Measurements from ENCODE around the gene PPM1M. TPM values are rescaled to one million over a fixed set of nuclear protein-coding genes. Genes with fewer than 3 reads are reported as not detected.
A peak's percentile ranks its signal among the peaks of the same experiment; 100 is the strongest.

Gene PPM1M
- total and polyA plus RNA-seq, 7 experiments from 2014 or later: 55.8 to 135 (median 74.5) TPM

GRCh38 chr3:52213005-52213404 lies 32.6 kb upstream of the PPM1M start:
- H3K4me3 ChIP-seq (ENCODE audit: low read length): no peak overlapping the region
- H3K27me3 ChIP-seq (ENCODE audit: control insufficient read depth in 2 of 2, insufficient read depth in 2 of 2, low read length in 2 of 2): no peaks in the 10 kb centered on the region
- Mint-ChIP-seq H3K27me3 (no peaks in the 10 kb centered on the region), H3K27ac (no peak overlapping the region), H3K4me3 (no peak overlapping the region), H3K4me1 (peaks cover 17 to 36% (median 24%) of the 10 kb centered on the region in 7 donors), H3K9me3 (no peaks in the 10 kb centered on the region), H3K36me3 (peaks cover 17 to 65% (median 34%) of the 10 kb centered on the region in 5 donors)
- ATAC-seq (no peak), DNase-seq (no peak)
- intact Hi-C loops (cut with micrococcal nuclease): no loop called here
- H3K9me3 ChIP-seq (ENCODE audit: control insufficient read depth in 2 of 3, low read length in 3 of 3): no peaks in the 10 kb centered on the region
- H3K4me1 ChIP-seq (ENCODE audit: control insufficient read depth in 2 of 2, insufficient read depth in 2 of 2, low read length in 2 of 2): peaks cover 20 to 23% of the 10 kb centered on the region in 2 donors
- peaks cover 23 to 79% (median 39%) of the 10 kb centered on the region in 3 experiments for H3K36me3 ChIP-seq (ENCODE audit: control insufficient read depth in 2 of 3, insufficient read depth in 3 of 3, low read length in 3 of 3)
- POLR2A ChIA-PET: interaction anchor here (0.6 kb wide), 1 partner anchor 386 kb away, joined by 4 read pairs; no protein-coding TSS in a partner anchor
- H3K27ac ChIP-seq (ENCODE audit: low read depth, low read length): no peak overlapping the region
- CTCF ChIA-PET: interaction anchor here (1.7 kb wide), 1 partner anchor 8 kb away, joined by 5 read pairs; no protein-coding TSS in a partner anchor

- peaks cover 26 to 44% (median 33%) of the 10 kb centered on the region in 7 donors for H3K4me1 Mint-ChIP-seq
- ChIA-PET POLR2A (interaction anchor here (0.6 to 1.1 kb wide), 2 partner anchors 18 to 64 kb away, joined by 3 read pairs; no protein-coding TSS in a partner anchor), CTCF (interaction anchor here (1.2 kb wide), 1 partner anchor 10 kb away, joined by 4 read pairs; no protein-coding TSS in a partner anchor)
- H3K27ac Mint-ChIP-seq: peak overlapping the region in 1 of 9 donors; percentile 63
- H3K4me3 Mint-ChIP-seq: no peak overlapping the region
- Histone ChIP-seq H3K4me3 (ENCODE audit: low read length) (no peak overlapping the region), H3K4me1 (ENCODE audit: control insufficient read depth in 2 of 2, insufficient read depth in 2 of 2, low read length in 2 of 2) (peaks cover 29 to 32% of the 10 kb centered on the region in 2 donors), H3K27me3 (ENCODE audit: control insufficient read depth in 2 of 2, insufficient read depth in 2 of 2, low read length in 2 of 2) (no peaks in the 10 kb centered on the region), H3K36me3 (ENCODE audit: control insufficient read depth in 2 of 3, insufficient read depth in 3 of 3, low read length in 3 of 3) (peaks cover 15 to 70% (median 32%) of the 10 kb centered on the region in 3 experiments), H3K9me3 (ENCODE audit: control insufficient read depth in 2 of 3, low read length in 3 of 3) (no peaks in the 10 kb centered on the region), H3K27ac (ENCODE audit: low read depth, low read length) (no peak overlapping the region)
- no peaks in the 10 kb centered on the region for H3K27me3 Mint-ChIP-seq
- peaks cover 17 to 59% (median 28%) of the 10 kb centered on the region in 5 donors for H3K36me3 Mint-ChIP-seq
- intact Hi-C loops (cut with micrococcal nuclease): no loop called here
- H3K9me3 Mint-ChIP-seq: no peaks in the 10 kb centered on the region
- DNase-seq: no peak
- no peak for ATAC-seq
These were observed 31.7 kb upstream of the PPM1M start for GRCh38 chr3:52213901-52214300.

- H3K27ac ChIP-seq (ENCODE audit: low read depth, low read length): no peak overlapping the region
- H3K4me1 ChIP-seq (ENCODE audit: control insufficient read depth in 2 of 2, insufficient read depth in 2 of 2, low read length in 2 of 2): peaks cover 40 to 42% of the 10 kb centered on the region in 2 donors
- H3K36me3 ChIP-seq (ENCODE audit: control insufficient read depth in 2 of 3, insufficient read depth in 3 of 3, low read length in 3 of 3): peaks cover 11 to 56% (median 32%) of the 10 kb centered on the region in 3 experiments
- H3K27me3 ChIP-seq (ENCODE audit: control insufficient read depth in 2 of 2, insufficient read depth in 2 of 2, low read length in 2 of 2): no peaks in the 10 kb centered on the region
- no peaks in the 10 kb centered on the region for H3K9me3 Mint-ChIP-seq
- H3K4me1 Mint-ChIP-seq: peaks cover 33 to 50% (median 46%) of the 10 kb centered on the region in 7 donors
- peaks cover 14 to 48% (median 28%) of the 10 kb centered on the region in 5 donors for H3K36me3 Mint-ChIP-seq
- peak overlapping the region in 7 of 9 donors; percentile 23 to 91 (median 75) for H3K27ac Mint-ChIP-seq
- CTCF ChIA-PET: no interaction called here
- H3K4me3 ChIP-seq (ENCODE audit: low read length): no peak overlapping the region
- H3K9me3 ChIP-seq (ENCODE audit: control insufficient read depth in 2 of 3, low read length in 3 of 3): no peaks in the 10 kb centered on the region
- H3K4me3 Mint-ChIP-seq: peak overlapping the region in 2 of 10 donors; percentile 30 to 45
- intact Hi-C loops (cut with micrococcal nuclease): no loop called here
- ATAC-seq (no peak), DNase-seq (no peak)
- no peaks in the 10 kb centered on the region for H3K27me3 Mint-ChIP-seq
- POLR2A ChIA-PET: no interaction called here
These were observed 30.2 kb upstream of the PPM1M start for GRCh38 chr3:52215351-52215750.

GRCh38 chr3:52216585-52217408 lies 28.8 kb upstream of the PPM1M start:
- CTCF ChIA-PET: interaction anchor here (0.6 to 7.5 kb wide), 8 partner anchors 10 to 195 kb away, joined by 3 to 71 read pairs (median 4); partner anchors contain the start of gene GLYCTK
- peak overlapping the region; percentile 21 for H3K4me3 ChIP-seq (ENCODE audit: low read length)

GRCh38 chr3:52217409-52217805 lies 28.2 kb upstream of the PPM1M start:
- DNase-seq: no peak
- Histone ChIP-seq H3K4me3 (ENCODE audit: low read length) (peak overlapping the region; percentile 21), H3K4me1 (ENCODE audit: control insufficient read depth in 2 of 2, insufficient read depth in 2 of 2, low read length in 2 of 2) (peaks cover 59 to 63% of the 10 kb centered on the region in 2 donors), H3K36me3 (ENCODE audit: control insufficient read depth in 2 of 3, insufficient read depth in 3 of 3, low read length in 3 of 3) (peaks cover 6 to 35% (median 19%) of the 10 kb centered on the region in 3 experiments), H3K27me3 (ENCODE audit: control insufficient read depth in 2 of 2, insufficient read depth in 2 of 2, low read length in 2 of 2) (no peaks in the 10 kb centered on the region), H3K27ac (ENCODE audit: low read depth, low read length) (peak overlapping the region; percentile 57), H3K9me3 (ENCODE audit: control insufficient read depth in 2 of 3, low read length in 3 of 3) (no peaks in the 10 kb centered on the region)
- no peaks in the 10 kb centered on the region for H3K9me3 Mint-ChIP-seq
- no peaks in the 10 kb centered on the region for H3K27me3 Mint-ChIP-seq
- H3K4me1 Mint-ChIP-seq: peaks cover 45 to 69% (median 63%) of the 10 kb centered on the region in 7 donors
- ChIA-PET CTCF (interaction anchor here (0.6 to 7.5 kb wide), 10 partner anchors 10 to 716 kb away, joined by 3 to 71 read pairs (median 4); partner anchors contain the start of gene GLYCTK), POLR2A (interaction anchor here (0.6 to 46.3 kb wide), 7 partner anchors 9 to 122 kb away, joined by 3 to 1418 read pairs (median 3); partner anchors contain the start of genes ALAS1, GLYCTK and WDR82)
- intact Hi-C loops (cut with micrococcal nuclease): loop anchor here in 1 of 2 donors (1.0 kb wide), 1 partner anchor 19 kb away; the partner anchor contains the start of gene ALAS1
- peak; percentile 1 for ATAC-seq
- peaks cover 14 to 28% (median 28%) of the 10 kb centered on the region in 5 donors for H3K36me3 Mint-ChIP-seq
- H3K27ac Mint-ChIP-seq: peak overlapping the region; percentile 74 to 91 (median 84)
- peak overlapping the region; percentile 46 to 77 (median 64) for H3K4me3 Mint-ChIP-seq

More at GRCh38 chr3:52216585-52217408, 28.8 kb upstream of the PPM1M start:
- POLR2A ChIA-PET: interaction anchor here (0.6 to 46.3 kb wide), 8 partner anchors 10 to 382 kb away, joined by 3 to 1418 read pairs (median 3); partner anchors contain the start of genes ALAS1, GLYCTK and WDR82
- H3K4me1 Mint-ChIP-seq: peaks cover 38 to 63% (median 57%) of the 10 kb centered on the region in 7 donors
- intact Hi-C loops (cut with micrococcal nuclease): loop anchor here in 1 of 2 donors (1.0 kb wide), 1 partner anchor 18 kb away; the partner anchor contains the start of gene ALAS1
- no peaks in the 10 kb centered on the region for H3K9me3 Mint-ChIP-seq
- H3K27ac ChIP-seq (ENCODE audit: low read depth, low read length): peak overlapping the region; percentile 57
- peak overlapping the region; percentile 74 to 91 (median 84) for H3K27ac Mint-ChIP-seq
- H3K36me3 Mint-ChIP-seq: peaks cover 14 to 34% (median 28%) of the 10 kb centered on the region in 5 donors
- peaks cover 6 to 41% (median 23%) of the 10 kb centered on the region in 3 experiments for H3K36me3 ChIP-seq (ENCODE audit: control insufficient read depth in 2 of 3, insufficient read depth in 3 of 3, low read length in 3 of 3)
- no peaks in the 10 kb centered on the region for H3K27me3 Mint-ChIP-seq
- H3K4me1 ChIP-seq (ENCODE audit: control insufficient read depth in 2 of 2, insufficient read depth in 2 of 2, low read length in 2 of 2): peaks cover 54 to 57% of the 10 kb centered on the region in 2 donors
- DNase-seq: peak in 1 of 9 donors; percentile 59
- H3K9me3 ChIP-seq (ENCODE audit: control insufficient read depth in 2 of 3, low read length in 3 of 3): no peaks in the 10 kb centered on the region
- H3K4me3 Mint-ChIP-seq: peak overlapping the region; percentile 46 to 77 (median 64)
- H3K27me3 ChIP-seq (ENCODE audit: control insufficient read depth in 2 of 2, insufficient read depth in 2 of 2, low read length in 2 of 2): no peaks in the 10 kb centered on the region
- peak; percentile 66 for ATAC-seq

- Histone ChIP-seq H3K36me3 (ENCODE audit: control insufficient read depth in 2 of 3, insufficient read depth in 3 of 3, low read length in 3 of 3) (peaks cover 6 to 29% (median 18%) of the 10 kb centered on the region in 3 experiments), H3K27me3 (ENCODE audit: control insufficient read depth in 2 of 2, insufficient read depth in 2 of 2, low read length in 2 of 2) (no peaks in the 10 kb centered on the region), H3K4me1 (ENCODE audit: control insufficient read depth in 2 of 2, insufficient read depth in 2 of 2, low read length in 2 of 2) (peaks cover 66 to 69% of the 10 kb centered on the region in 2 donors), H3K27ac (ENCODE audit: low read depth, low read length) (peak overlapping the region; percentile 5), H3K9me3 (ENCODE audit: control insufficient read depth in 2 of 3, low read length in 3 of 3) (no peaks in the 10 kb centered on the region), H3K4me3 (ENCODE audit: low read length) (peak overlapping the region; percentile 40)
- Mint-ChIP-seq H3K9me3 (no peaks in the 10 kb centered on the region), H3K27ac (peak overlapping the region; percentile 36 to 89 (median 84)), H3K4me1 (peaks cover 48 to 76% (median 67%) of the 10 kb centered on the region in 7 donors), H3K36me3 (peaks cover 14 to 24% (median 22%) of the 10 kb centered on the region in 5 donors), H3K4me3 (peak overlapping the region; percentile 16 to 77 (median 52)), H3K27me3 (no peaks in the 10 kb centered on the region)
- ATAC-seq: no peak
- intact Hi-C loops (cut with micrococcal nuclease): loop anchor here in 1 of 2 donors (2.0 kb wide), 1 partner anchor 19 kb away; the partner anchor contains the start of gene ALAS1
- ChIA-PET CTCF (interaction anchor here (0.6 to 7.5 kb wide), 5 partner anchors 15 to 715 kb away, joined by 3 to 71 read pairs (median 3); no protein-coding TSS in a partner anchor), POLR2A (interaction anchor here (0.6 to 46.3 kb wide), 7 partner anchors 9 to 121 kb away, joined by 3 to 1418 read pairs (median 5); partner anchors contain the start of genes GLYCTK, TWF2 and WDR82)
- no peak for DNase-seq
These were observed 27.5 kb upstream of the PPM1M start for GRCh38 chr3:52218026-52218425.
